Activated CD8-positive, alpha-beta memory T cell treated with anti-CD3 and anti-CD28 coated beads for 4 hours (primary cell): ENCODE data around the gene MDFI.
"Not testable (repeated sequence)": the region's sequence is repeated elsewhere in the genome, so short reads cannot be mapped to it uniquely, and the experiment has no call there.

Experiments used
- DNase-seq, 2 donors: peaks; one replicate each; pipeline ENCODE4 v3.0.0-alpha.2; 2020; ENCODE audit warnings: low read depth in 2 of 2

The MDFI gene

DNA sequence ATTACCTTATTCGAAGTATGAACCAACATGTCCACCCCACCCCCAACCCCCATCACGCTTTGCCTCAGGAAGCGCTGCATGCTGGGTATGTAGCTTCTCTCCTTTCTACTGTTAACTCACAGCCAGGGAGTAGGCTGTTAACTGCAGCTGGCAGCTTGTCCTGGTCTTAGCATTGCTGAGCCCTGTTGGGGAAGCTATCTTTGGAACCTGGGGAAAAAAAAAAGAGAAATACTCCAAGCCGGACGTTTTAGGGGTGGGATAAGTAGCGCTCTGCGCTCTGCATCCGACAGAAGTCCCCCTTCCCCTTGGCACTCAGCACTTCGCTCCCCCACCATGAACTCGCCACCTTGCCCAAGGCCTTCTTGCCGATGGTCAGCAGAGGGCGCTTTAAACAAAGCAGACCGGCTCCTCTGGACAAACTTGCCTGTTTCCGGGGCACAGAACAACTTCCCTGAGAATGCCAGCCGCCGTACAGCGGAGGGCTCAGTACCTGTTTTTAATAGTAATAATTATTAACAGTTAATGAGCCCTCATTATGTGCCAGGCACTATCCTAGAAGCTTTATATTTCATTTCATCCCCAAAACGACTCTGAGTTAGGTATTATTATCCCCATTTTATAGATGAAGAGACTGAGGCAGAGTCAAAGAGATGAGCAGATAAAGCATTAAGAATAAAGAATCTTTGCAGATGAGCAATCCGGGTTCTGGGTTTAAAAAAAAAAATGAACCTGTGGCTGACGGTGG is 35.2 kb upstream of the MDFI start:
- DNase-seq, result peak; percentile 47 to 57

- DNase-seq, result no peak
Measured at GRCh38 chr6:41604006-41604405, 34.3 kb upstream of the MDFI start.

DNA sequence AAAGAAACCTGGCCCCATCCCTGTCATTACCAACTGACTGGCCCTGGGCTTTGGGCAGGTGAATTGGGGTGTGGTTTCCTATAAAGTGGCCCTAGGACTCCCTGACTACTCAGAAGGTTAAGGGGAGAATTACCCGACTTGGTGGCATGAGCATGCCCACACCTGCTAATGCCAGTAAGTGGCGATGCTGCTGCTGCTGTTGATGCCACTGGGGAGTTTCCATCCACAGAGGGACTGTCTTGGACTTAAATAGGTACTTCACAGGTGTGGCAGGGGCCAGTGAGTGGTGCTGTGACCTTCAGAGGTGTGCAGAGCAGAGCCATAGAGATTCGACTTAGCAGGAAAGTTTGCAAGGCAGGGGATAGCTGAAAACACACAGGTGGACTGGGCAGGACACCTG is 32.6 kb upstream of the MDFI start:
- no peak for DNase-seq

GRCh38 chr6:41607036-41607435 is 31.2 kb upstream of the MDFI start:
- DNase-seq, result no peak

DNA sequence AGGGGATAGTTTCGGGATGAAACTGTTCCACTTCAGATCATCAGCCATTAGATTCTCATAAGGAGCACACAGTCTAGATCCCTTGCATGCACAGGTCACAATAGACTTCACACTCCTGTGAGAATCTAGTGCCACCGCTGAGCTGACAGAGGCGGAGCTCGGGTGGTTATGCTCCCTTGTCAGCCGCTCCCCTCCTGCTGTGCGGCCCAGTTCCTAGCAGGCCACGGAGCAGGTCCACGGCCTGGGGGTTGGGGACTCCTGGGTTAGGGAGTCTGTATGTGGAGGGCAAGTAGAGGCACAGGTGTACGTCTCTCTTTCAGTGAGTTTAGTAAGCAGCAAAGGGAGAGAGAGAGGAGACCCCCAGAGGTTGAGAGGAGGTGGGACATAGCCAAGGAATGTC is 30.5 kb upstream of the MDFI start:
- DNase-seq, result no peak

- no peak for DNase-seq
Measured at GRCh38 chr6:41608443-41609151, 29.7 kb upstream of the MDFI start.

DNA sequence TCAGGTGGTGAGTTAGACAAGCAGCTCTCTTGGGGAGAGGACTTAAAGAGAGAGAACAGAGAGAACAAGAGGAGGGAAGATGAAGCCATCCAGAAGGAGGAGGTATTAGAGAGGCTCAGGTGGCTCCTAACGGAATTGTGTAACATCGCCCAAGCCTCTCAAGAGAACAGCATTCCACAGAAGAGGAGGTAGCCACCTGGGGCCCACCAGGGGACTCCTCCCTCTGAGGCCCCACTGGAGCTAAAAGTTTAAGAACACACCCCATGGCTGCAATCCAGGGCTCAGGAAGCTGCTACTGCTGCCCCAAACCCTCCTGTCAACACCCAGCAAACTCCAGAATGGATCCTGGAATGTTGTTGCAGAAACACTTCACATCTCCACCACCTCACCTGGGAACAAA is 23.6 kb upstream of the MDFI start:
- no peak for DNase-seq

DNA sequence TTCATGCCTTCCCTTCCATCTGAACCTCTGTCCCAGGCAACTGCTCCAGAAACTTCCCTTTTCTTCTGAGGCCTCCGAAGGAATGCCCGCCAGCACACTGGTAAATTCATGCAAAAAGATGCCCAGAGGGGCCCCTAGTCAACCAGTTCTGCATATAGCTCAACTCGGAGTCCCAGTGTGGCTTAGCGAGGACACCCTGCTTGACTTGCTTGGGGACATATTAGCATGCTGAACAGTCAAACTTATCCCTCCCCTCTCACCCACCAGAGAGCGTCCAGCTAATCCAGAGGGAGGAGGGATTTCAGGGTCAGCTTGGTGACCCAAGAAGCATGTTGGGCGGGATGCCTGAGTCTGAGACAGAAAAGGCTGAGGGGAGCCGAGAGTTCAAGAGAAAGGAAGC is 23.0 kb upstream of the MDFI start:
- no peak for DNase-seq

GRCh38 chr6:41618598-41618997 is 19.7 kb upstream of the MDFI start:
- no peak for DNase-seq

DNA sequence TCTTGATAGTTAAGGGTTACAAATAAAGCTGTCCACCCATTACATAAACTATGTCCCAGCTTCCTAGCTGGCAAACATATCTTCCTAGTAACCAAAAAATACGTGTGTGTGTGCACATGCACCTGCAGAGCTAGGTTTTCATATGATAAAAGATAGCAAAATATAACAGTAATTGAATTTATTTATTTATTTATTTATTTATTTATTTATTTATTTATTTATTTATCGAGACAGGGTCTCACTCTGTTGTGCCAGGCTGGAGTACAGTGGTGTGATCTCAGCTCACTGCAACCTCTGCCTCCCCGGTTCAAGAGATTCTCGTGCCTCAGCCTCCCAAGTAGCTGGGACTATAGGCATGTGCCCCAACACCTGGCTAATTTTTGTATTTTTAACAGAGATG is 19.1 kb upstream of the MDFI start:
- DNase-seq, result not testable (repeated sequence)

- no peak for DNase-seq
Measured at GRCh38 chr6:41621367-41621766, 16.9 kb upstream of the MDFI start.

GRCh38 chr6:41621802-41622201 is 16.5 kb upstream of the MDFI start:
- no peak for DNase-seq

DNA sequence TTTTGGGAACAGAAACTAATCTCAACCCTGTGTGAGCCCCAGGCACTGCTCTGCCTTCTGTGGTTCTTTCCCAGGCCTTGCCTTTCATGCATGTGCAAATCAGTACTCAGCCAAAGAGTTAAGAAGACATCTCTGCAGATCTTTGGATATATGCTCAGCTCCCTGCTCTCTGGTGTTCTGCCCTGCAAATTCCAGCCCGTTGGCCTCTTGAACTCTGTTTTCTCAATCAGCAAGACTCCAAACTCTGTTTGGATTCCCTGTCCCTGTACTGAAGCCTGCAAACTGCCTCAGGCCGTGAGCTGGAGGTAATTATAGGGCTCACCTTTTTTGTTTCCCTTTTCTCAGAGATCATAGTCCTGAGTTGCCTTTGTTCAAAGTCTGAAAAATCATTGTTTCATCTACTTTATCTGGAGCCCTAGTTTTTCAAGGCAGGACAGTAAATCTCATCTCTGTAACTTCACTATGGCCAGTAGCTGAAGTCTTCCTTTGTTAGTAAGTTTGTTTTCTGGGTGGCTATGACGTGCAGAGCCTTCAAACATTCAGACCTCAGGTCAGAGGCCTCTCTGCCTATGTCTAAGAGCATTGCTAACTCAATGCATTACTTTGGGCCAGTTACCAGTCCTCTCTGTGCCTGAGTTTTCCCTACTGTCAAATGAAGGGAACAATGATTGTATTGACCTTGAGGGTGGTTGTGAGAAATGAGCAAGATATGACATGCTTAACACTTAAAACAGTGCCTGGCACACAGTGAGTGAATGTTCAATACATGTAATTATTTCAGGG is 15.9 kb upstream of the MDFI start:
- DNase-seq, result no peak

GRCh38 chr6:41623330-41623729 is 14.9 kb upstream of the MDFI start:
- DNase-seq, result no peak

GRCh38 chr6:41624621-41625380 is 13.5 kb upstream of the MDFI start:
- no peak for DNase-seq

GRCh38 chr6:41625442-41625841 is 12.8 kb upstream of the MDFI start:
- DNase-seq, result no peak

GRCh38 chr6:41626022-41626421 is 12.2 kb upstream of the MDFI start:
- no peak for DNase-seq

- no peak for DNase-seq
Measured at GRCh38 chr6:41626917-41627316, 11.4 kb upstream of the MDFI start.

- no peak for DNase-seq
Measured at GRCh38 chr6:41629128-41629527, 9.1 kb upstream of the MDFI start.

DNA sequence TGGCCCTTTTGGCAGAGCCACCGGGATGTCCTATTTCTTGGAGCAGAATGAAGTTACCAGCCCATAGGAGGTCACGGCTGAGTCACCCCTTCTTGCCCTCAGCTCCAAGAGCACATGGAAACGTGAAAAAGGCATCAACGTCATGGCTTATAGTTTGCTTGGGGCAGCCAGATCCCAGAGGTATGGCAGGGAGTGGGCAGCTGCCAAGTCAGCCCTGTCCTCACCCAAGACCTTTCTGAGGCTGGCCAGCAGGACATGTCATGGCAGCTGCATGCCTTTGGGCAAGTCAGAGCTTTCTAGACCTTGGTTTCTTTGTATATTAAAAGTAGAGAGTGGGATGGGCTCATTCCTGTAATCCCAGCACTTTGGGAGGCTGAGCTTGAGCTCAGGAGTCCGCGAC is 8.2 kb upstream of the MDFI start:
- no peak for DNase-seq

- DNase-seq, result no peak
Measured at GRCh38 chr6:41630946-41631345, 7.3 kb upstream of the MDFI start.

- DNase-seq, result no peak
Measured at GRCh38 chr6:41633056-41633634, 5.1 kb upstream of the MDFI start.
